HepG2 (cell line): ENCODE results near the gene LYSET. TPM values are rescaled to one million over a fixed set of nuclear protein-coding genes. Genes with fewer than 3 reads are reported as not detected.

ENCODE experiments used
- ATF2 ChIP-seq: sonication (generic); formaldehyde crosslinking; IDR thresholded peaks from 2 replicates; pipeline ENCODE4 v1.4.0; 2020; ENCODE audit warnings: missing genetic modification reagents
- ATF4 ChIP-seq, 2 experiments: fragments of 450-650 bp in 1 of 2; sonication (generic) in 1 of 2; formaldehyde crosslinking; IDR thresholded peaks; 2 replicates each; pipeline versions ENCODE4 v1.5.0 to v1.8.0; 2020 to 2022; ENCODE audit warnings: mild to moderate bottlenecking in 1 of 2, missing genetic modification reagents in 1 of 2
- CHD4 ChIP-seq: fragments of 200-600 bp; sonication (generic); IDR thresholded peaks from 2 replicates; pipeline ENCODE4 v1.7.0; 2017; ENCODE audit warnings: mild to moderate bottlenecking, low read length, borderline replicate concordance
- FOXA1 ChIP-seq, 2 experiments: fragments of 450-650 bp in 1 of 2; sonication (generic) in 1 of 2; formaldehyde crosslinking in 1 of 2; IDR thresholded peaks; 2 replicates each; pipeline versions ENCODE4 v1.4.0 to v1.6.1; 2016 to 2020; ENCODE audit warnings: missing genetic modification reagents in 1 of 2
- IKZF4 ChIP-seq: sonication (generic); formaldehyde crosslinking; IDR thresholded peaks from 2 replicates; pipeline ENCODE4 v1.5.1; 2020; ENCODE audit warnings: borderline replicate concordance, mild to moderate bottlenecking, low read depth, missing genetic modification reagents; ENCODE audit errors: not compliant biosample characterization
- MLLT10 ChIP-seq: sonication (generic); formaldehyde crosslinking; IDR thresholded peaks from 2 replicates; pipeline ENCODE4 v1.4.0; 2020; ENCODE audit warnings: missing genetic modification reagents
- NCOR1 ChIP-seq: fragments of 200-600 bp; sonication (generic); IDR thresholded peaks from 2 replicates; pipeline ENCODE4 v1.7.0; 2017; ENCODE audit warnings: antibody characterized with exemption, low read length, borderline replicate concordance
- NR2F1 ChIP-seq, 2 experiments: fragments of 450-650 bp in 1 of 2; formaldehyde crosslinking in 1 of 2; IDR thresholded peaks; 2 replicates each; pipeline versions ENCODE4 v1.5.0 to v1.6.1; 2016 to 2020; ENCODE audit warnings: mild to moderate bottlenecking in 1 of 2, missing compliant biosample characterization in 1 of 2, missing genetic modification reagents in 1 of 2, moderate library complexity in 1 of 2
- PAF1 ChIP-seq: IDR thresholded peaks from 2 replicates; pipeline ENCODE4 v1.6.1; 2016; ENCODE audit warnings: missing genetic modification reagents, missing compliant biosample characterization
- PITX1 ChIP-seq: sonication (generic); formaldehyde crosslinking; IDR thresholded peaks from 2 replicates; pipeline ENCODE4 v1.5.1; 2020; ENCODE audit warnings: mild to moderate bottlenecking, missing genetic modification reagents
- PREB ChIP-seq: sonication (generic); formaldehyde crosslinking; IDR thresholded peaks from 2 replicates; pipeline ENCODE4 v1.4.0; 2020; ENCODE audit warnings: missing genetic modification reagents
- TEF ChIP-seq: sonication (generic); formaldehyde crosslinking; IDR thresholded peaks from 2 replicates; pipeline ENCODE4 v1.5.0; 2020; ENCODE audit warnings: missing genetic modification reagents
- TGIF2 ChIP-seq: IDR thresholded peaks from 2 replicates; pipeline ENCODE4 v1.6.1; 2016; ENCODE audit warnings: control low read depth, missing compliant biosample characterization
- THAP8 ChIP-seq: sonication (generic); formaldehyde crosslinking; IDR thresholded peaks from 2 replicates; pipeline ENCODE4 v1.5.1; 2020; ENCODE audit warnings: missing genetic modification reagents, mild to moderate bottlenecking, borderline replicate concordance
- TMF1 ChIP-seq: sonication (generic); formaldehyde crosslinking; IDR thresholded peaks from 2 replicates; pipeline ENCODE4 v1.8.1; 2022; ENCODE audit warnings: low read depth, missing genetic modification reagents
- ZBTB26 ChIP-seq: IDR thresholded peaks from 2 replicates; pipeline ENCODE4 v1.6.1; 2016; ENCODE audit warnings: missing compliant biosample characterization, missing genetic modification reagents, borderline replicate concordance
- ZBTB7A ChIP-seq: sonication (generic); formaldehyde crosslinking; IDR thresholded peaks from 2 replicates; pipeline ENCODE4 v1.8.0; 2022; ENCODE audit warnings: mild to moderate bottlenecking, missing genetic modification reagents
- ZFP36L2 ChIP-seq: sonication (generic); formaldehyde crosslinking; IDR thresholded peaks from 2 replicates; pipeline ENCODE4 v1.4.0; 2020; ENCODE audit warnings: missing genetic modification reagents
- ZNF639 ChIP-seq: conservative IDR thresholded peaks from 2 replicates; pipeline ENCODE4 v1.6.1; 2018; ENCODE audit warnings: missing genetic modification reagents
- ZNF678 ChIP-seq: sonication (generic); formaldehyde crosslinking; IDR thresholded peaks from 2 replicates; pipeline ENCODE4 v1.4.0; 2020; ENCODE audit warnings: mild to moderate bottlenecking, missing genetic modification reagents
- ZNF790 ChIP-seq: sonication (generic); formaldehyde crosslinking; IDR thresholded peaks from 2 replicates; pipeline ENCODE4 v1.8.0; 2022; ENCODE audit warnings: missing genetic modification reagents, mild to moderate bottlenecking, borderline replicate concordance
- polyA plus RNA-seq, 8 experiments: library from polyadenylated mRNA; depleted of rRNA in 3 of 8; stranded (reverse) in 7 of 8; unstranded in 1 of 8; fragments of >200 nt; fragmentation: Illumina TruSeq in 4 of 8; extraction: Trizol in 4 of 8; gene quantifications; 2 replicates each; pipeline versions ENCODE4 v1.2.1 to v1.2.3, GENCODE V29; 2011 to 2016; ENCODE audit warnings: low read depth in 4 of 8, missing spikeins in 1 of 8, mixed read lengths in 1 of 8; ENCODE audit not compliant: insufficient read depth in 1 of 8
- total RNA-seq, 5 experiments: library from RNA; depleted of rRNA; stranded (reverse); fragments of >200 nt; fragmentation: Illumina TruSeq; extraction: Trizol; gene quantifications; 2 replicates each; pipeline ENCODE4 v1.2.3, GENCODE V29; 2016; ENCODE audit warnings: low read depth in 1 of 5

LYSET gene
- total and polyA plus RNA-seq, 2 of the 13 experiments (the other 11 are each of a cell fraction or from before 2014, with no cell fraction given), result 19.1 to 36.6 TPM

GRCh38 chr14:93206793-93207467, 21.8 kb downstream of the LYSET start, which contains the start of the genes GON7 and UBR7 (continued):
- TF ChIP-seq THAP8 (CRISPR knock-in tag), result no peak
- TF ChIP-seq ZNF639 (CRISPR knock-in tag), result peak; percentile 86
- peak; percentile 67 for TF ChIP-seq ZNF678 (CRISPR knock-in tag)
- no peak for TF ChIP-seq PAF1 (CRISPR knock-in tag)
- peak; percentile 87; the same call in 1 of the 2 replicates for TF ChIP-seq TGIF2 (CRISPR knock-in tag)
- TF ChIP-seq ZFP36L2 (CRISPR knock-in tag), result no peak
- TF ChIP-seq MLLT10, result no peak
- TF ChIP-seq FOXA1 (IDR thresholded peaks at IDR 0.05), result no peak
- no peak for TF ChIP-seq FOXA1 (CRISPR knock-in tag; IDR thresholded peaks at IDR 0.05)
- TF ChIP-seq ZBTB7A (CRISPR knock-in tag), result no peak
- no peak for TF ChIP-seq CHD4
- TF ChIP-seq PREB (CRISPR knock-in tag), result no peak
- peak; percentile 73; the same call in 1 of the 2 replicates for TF ChIP-seq TMF1
- no peak for TF ChIP-seq NCOR1
- peak in 1 of 2 experiments; percentile 62; a peak in 2 of 4 replicates for TF ChIP-seq ATF4 (CRISPR knock-in tag; IDR thresholded peaks at IDR 0.05)
- peak; percentile 61; the same call in 1 of the 2 replicates for TF ChIP-seq ZBTB26 (CRISPR knock-in tag)
- peak; percentile 71; the same call in 1 of the 2 replicates for TF ChIP-seq TEF
- 0 out of 2 replicates have a peak, but pooled peaks have one; percentile 29 for TF ChIP-seq ATF2 (CRISPR knock-in tag)
- TF ChIP-seq ZNF790, result peak; percentile 50; the same call in 1 of the 2 replicates
- TF ChIP-seq NR2F1 (CRISPR knock-in tag; IDR thresholded peaks at IDR 0.05), result no peak
- peak; percentile 28; the same call in 1 of the 2 replicates for TF ChIP-seq PITX1 (CRISPR knock-in tag)
- TF ChIP-seq IKZF4 (CRISPR knock-in tag), result peak; percentile 47
